B cell (primary cell): Measurements from ENCODE around the gene SLC13A2.

Experiments
- CTCF ChIP-seq: fragments of 200-600 bp; IDR thresholded peaks from one replicate; pipeline ENCODE4 v1.8.0; 2022; ENCODE audit warnings: antibody characterized with exemption, mild to moderate bottlenecking
- EZH2 ChIP-seq: IDR thresholded peaks from 2 replicates; pipeline ENCODE4 v1.6.1; 2012; ENCODE audit warnings: borderline replicate concordance, low read depth, mild to moderate bottlenecking, moderate library complexity, low read length; ENCODE audit not compliant: insufficient read depth, poor library complexity, severe bottlenecking

- TF ChIP-seq EZH2 (no peak), CTCF (no peak)
Observed at GRCh38 chr17:28538296-28538895, 65.0 kb downstream of the SLC13A2 start.
